OCI-LY3 (cell line): ENCODE data around the gene CD302.

ENCODE experiments used
- H2AFZ ChIP-seq: fragments of 200-600, 300-600 bp; shearing (Covaris generic); 2 replicates; pipeline ENCODE4 v1.6.0; 2014; ENCODE audit warnings: antibody characterized with exemption, low read depth, low read length
- H3K27ac ChIP-seq: fragments of 200-600, 300-600 bp; sonication (generic); 2 replicates; pipeline ENCODE4 v1.5.1; 2014; ENCODE audit warnings: mild to moderate bottlenecking, low read length, moderate library complexity, mixed read lengths
- H3K27me3 ChIP-seq: fragments of 200-600, 300-600 bp; sonication (generic); 2 replicates; pipeline ENCODE4 v1.6.1; 2014; ENCODE audit warnings: low read depth, low read length, mixed read lengths
- H3K36me3 ChIP-seq: fragments of 200-600, 300-600 bp; sonication (generic); replicated peaks from 2 replicates; pipeline ENCODE3; 2014; ENCODE audit warnings: low read depth, low read length, mixed read lengths
- H3K4me1 ChIP-seq: fragments of 300-600, 200-600 bp; sonication (generic); 2 replicates; pipeline ENCODE4 v1.6.1; 2014; ENCODE audit warnings: low read length, mixed read lengths
- H3K4me2 ChIP-seq: fragments of 200-600, 300-600 bp; sonication (generic); 2 replicates; pipeline ENCODE4 v1.6.1; 2014; ENCODE audit warnings: low read length, mixed read lengths
- H3K4me3 ChIP-seq: fragments of 300-600, 200-600 bp; sonication (generic); 2 replicates; pipeline ENCODE4 v1.5.1; 2014; ENCODE audit warnings: antibody characterized with exemption, mild to moderate bottlenecking, low read length, moderate library complexity
- H3K79me2 ChIP-seq: fragments of 300-600, 200-600 bp; shearing (Covaris generic); 2 replicates; pipeline ENCODE4 v1.6.1; 2014; ENCODE audit warnings: mild to moderate bottlenecking, low read length, mixed read lengths
- H3K9ac ChIP-seq: fragments of 300-600, 200-600 bp; shearing (Covaris generic); 2 replicates; pipeline ENCODE4 v1.6.0; 2014; ENCODE audit warnings: mild to moderate bottlenecking, low read length, moderate library complexity
- H3K9me3 ChIP-seq: fragments of 200-600, 300-600 bp; shearing (Covaris generic); 2 replicates; pipeline ENCODE4 v1.6.1; 2014; ENCODE audit warnings: low read length, mixed read lengths; ENCODE audit not compliant: insufficient read depth
- H4K20me1 ChIP-seq: fragments of 200-600, 300-600 bp; sonication (generic); 2 replicates; pipeline ENCODE4 v1.6.1; 2016; ENCODE audit warnings: low read length, mixed read lengths; ENCODE audit not compliant: insufficient read depth
- CTCF ChIP-seq: fragments of 200-600, 300-600 bp; sonication (generic); IDR thresholded peaks from 2 replicates; pipeline ENCODE4 v1.5.1; 2014; ENCODE audit warnings: antibody characterized with exemption, low read length, low read depth
- EZH2phosphoT487 ChIP-seq: fragments of 200-600 bp; shearing (Covaris generic); IDR thresholded peaks from 2 replicates; pipeline ENCODE4 v1.6.1; 2018; ENCODE audit warnings: antibody characterized with exemption, mixed run types, low read depth

CD302 gene

GRCh38 chr2:159722580-159722979 lies 75.4 kb downstream of the CD302 start:
- Histone ChIP-seq H3K9me3 (peaks cover 4% of the 10 kb centered on the region; the same call in 1 of the 2 replicates), H3K27ac (no peak overlapping the region), H3K4me1 (no peaks in the 10 kb centered on the region), H3K9ac (no peak overlapping the region), H3K79me2 (peaks cover 100% of the 10 kb centered on the region), H3K27me3 (no peaks in the 10 kb centered on the region), H3K4me2 (no peak overlapping the region), H4K20me1 (peaks cover 99% of the 10 kb centered on the region), H2AFZ (no peak overlapping the region), H3K4me3 (no peak overlapping the region), H3K36me3 (peaks cover 60% of the 10 kb centered on the region)
- TF ChIP-seq EZH2phosphoT487 (no peak), CTCF (no peak)

- no peak overlapping the region for H3K27ac ChIP-seq
- peaks cover 100% of the 10 kb centered on the region for H3K79me2 ChIP-seq
- no peaks in the 10 kb centered on the region for H3K4me1 ChIP-seq
- no peak overlapping the region for H3K4me3 ChIP-seq
- TF ChIP-seq EZH2phosphoT487: no peak
- TF ChIP-seq CTCF: no peak
- H4K20me1 ChIP-seq: peaks cover 99% of the 10 kb centered on the region
- H3K27me3 ChIP-seq: no peaks in the 10 kb centered on the region
- H2AFZ ChIP-seq: no peak overlapping the region
- peaks cover 4% of the 10 kb centered on the region; the same call in 1 of the 2 replicates for H3K9me3 ChIP-seq
- peaks cover 74% of the 10 kb centered on the region for H3K36me3 ChIP-seq
- H3K4me2 ChIP-seq: no peak overlapping the region
- no peak overlapping the region for H3K9ac ChIP-seq
Observed at GRCh38 chr2:159720676-159721075, 77.3 kb downstream of the CD302 start.
